GM18511 (cell line): ENCODE results near the gene POU4F3.

Experiments
- ATAC-seq: cut with Tn5 transposase; IDR thresholded peaks from one replicate; pipeline ENCODE4 v1.9.1; 2021; ENCODE audit warnings: mild to moderate bottlenecking, moderate library complexity; ENCODE audit not compliant: unreplicated experiment

The POU4F3 gene

GRCh38 chr5:146339715-146340259 lies 1.1 kb downstream of the POU4F3 start:
- ATAC-seq = no peak

DNA sequence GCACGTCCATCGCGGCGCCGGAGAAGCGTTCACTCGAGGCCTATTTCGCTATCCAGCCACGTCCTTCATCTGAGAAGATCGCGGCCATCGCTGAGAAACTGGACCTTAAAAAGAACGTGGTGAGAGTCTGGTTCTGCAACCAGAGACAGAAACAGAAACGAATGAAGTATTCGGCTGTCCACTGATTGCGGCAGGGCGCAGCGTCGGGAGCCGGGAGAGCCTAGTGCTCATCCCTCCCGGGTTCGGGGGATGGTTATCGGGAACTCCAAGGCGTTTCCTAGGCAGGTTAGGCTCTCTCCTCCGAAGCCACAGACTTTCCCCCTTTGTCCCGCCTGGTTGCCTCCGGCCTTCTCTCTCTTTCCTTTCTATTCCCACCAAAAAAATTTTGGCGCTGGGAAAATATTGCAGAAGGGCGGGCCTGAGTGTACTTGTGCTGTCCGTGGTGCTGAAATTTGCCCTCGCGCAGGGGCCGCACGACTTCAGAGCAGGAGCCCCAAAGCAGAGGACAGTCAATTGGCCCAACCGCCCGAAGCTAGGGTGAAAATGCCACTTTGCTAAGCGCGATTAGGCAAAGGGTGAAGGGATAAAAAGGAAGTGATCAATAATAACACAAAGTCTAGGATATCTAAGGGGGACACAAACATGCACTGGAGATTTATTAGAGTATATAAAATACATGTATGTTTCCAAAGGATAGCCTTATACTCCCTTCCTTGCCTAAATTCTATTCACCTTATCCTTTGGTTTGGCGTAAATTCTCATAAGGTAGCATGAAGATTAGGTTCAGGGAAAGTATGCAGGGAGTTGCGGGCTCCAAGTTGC lies 1.8 kb downstream of the POU4F3 start:
- ATAC-seq = no peak

GRCh38 chr5:146341854-146342253 lies 3.2 kb downstream of the POU4F3 start:
- ATAC-seq = no peak

DNA sequence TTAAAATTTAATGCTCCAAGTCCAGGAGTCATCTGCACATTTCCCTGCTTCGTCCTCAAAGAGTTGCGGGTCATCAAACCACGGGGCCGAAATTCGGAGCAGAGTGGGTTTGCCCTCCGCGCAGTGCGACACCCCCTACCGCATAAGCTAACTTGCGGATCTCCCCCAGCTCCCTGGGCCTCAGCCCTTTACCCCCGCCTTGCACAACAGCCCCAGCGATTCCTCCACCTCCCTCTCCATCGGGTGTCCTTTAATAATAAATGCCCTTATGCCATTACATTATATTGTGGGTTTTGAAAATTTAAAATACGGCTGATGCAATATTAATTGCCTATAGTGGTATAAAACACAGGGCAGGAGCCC lies 3.9 kb downstream of the POU4F3 start:
- no peak for ATAC-seq

- ATAC-seq = no peak
Observed at GRCh38 chr5:146342882-146343865, 4.5 kb downstream of the POU4F3 start.

DNA sequence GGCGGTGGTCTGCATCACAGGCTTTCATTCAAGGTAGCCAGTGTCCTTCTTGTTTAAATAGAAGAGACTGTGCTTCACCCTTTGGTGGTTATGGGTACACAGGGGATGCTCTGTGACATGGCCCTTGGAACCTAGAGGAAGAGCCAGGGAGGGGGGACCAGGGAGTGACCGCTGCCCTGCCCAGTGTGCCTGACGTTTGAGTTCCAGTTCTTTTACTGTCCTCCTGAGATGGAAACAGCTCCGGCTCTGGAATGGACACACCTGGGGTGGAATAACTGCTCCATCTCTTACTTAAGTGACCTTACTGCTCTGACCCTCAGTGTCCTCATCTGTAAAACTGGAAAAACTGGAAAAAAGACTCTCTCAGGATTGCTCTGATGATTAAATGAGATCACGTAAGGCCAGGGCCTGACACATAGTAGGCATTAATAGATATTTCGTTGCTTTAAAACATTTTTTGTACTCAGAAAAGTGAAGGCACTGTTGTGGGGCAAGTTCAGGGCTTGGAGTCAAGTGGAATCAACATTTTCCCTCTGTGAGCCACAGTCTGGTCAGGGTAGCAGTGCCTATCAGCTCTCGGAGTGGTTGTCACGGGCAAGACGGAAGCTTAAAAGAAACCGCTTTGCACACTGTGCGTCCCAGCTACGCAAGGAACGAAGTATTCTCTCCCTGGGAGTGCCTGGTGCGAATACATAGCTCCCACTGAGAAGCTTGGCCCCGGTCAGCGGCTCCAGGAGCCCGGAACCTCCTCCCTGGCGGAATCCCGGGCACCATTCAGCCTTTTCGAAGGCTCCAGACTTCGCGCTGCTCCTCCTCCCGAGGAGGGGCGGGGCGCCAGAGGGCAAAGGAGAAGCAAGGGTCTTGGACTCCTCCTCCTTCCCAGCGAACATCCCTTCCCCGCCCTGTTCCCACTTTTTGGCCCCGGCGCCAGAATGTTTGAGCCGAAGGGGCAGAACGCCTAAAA lies 5.8 kb downstream of the POU4F3 start:
- ATAC-seq = no peak

- ATAC-seq = no peak
Observed at GRCh38 chr5:146345240-146345577, 6.6 kb downstream of the POU4F3 start.

GRCh38 chr5:146345578-146346366 lies 7.1 kb downstream of the POU4F3 start:
- no peak for ATAC-seq

DNA sequence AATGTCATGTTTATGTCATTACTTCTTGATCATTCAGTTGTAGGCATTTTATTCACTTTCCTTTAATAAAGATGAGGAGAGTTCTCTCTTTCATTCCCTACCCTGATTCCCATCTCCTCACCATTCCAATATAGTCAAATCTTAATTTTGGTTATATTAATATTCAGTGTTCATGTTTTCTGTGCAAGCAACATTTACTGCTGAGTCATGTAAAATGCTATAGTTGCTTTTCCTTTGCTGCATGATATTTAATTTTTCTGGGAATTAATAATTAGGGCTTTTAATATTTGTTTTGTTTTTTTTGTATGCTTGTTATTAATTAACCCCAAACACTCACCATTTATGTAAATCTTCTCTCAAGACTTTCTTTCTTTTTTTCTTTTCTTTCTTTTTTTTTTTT lies 18.5 kb downstream of the POU4F3 start:
- no peak for ATAC-seq

DNA sequence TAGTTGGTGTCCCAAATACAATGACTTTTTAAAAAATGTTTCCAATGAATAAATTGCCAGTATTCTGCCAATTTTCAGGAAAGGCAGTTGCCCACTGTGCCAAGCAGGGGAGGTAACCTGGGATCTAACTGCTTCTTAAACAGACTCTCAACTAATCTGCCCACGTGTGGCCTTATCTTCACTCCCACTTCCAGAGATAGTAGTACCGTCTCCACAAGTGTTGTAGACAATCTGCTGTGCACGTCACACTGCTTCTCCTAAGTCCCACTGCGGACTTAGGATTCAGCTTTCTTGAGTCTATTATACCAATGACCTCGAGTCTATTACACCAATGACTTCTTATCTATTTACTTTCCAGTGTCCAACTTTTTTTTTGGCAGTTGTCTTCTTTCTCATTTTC lies 21.2 kb downstream of the POU4F3 start:
- ATAC-seq = no peak

DNA sequence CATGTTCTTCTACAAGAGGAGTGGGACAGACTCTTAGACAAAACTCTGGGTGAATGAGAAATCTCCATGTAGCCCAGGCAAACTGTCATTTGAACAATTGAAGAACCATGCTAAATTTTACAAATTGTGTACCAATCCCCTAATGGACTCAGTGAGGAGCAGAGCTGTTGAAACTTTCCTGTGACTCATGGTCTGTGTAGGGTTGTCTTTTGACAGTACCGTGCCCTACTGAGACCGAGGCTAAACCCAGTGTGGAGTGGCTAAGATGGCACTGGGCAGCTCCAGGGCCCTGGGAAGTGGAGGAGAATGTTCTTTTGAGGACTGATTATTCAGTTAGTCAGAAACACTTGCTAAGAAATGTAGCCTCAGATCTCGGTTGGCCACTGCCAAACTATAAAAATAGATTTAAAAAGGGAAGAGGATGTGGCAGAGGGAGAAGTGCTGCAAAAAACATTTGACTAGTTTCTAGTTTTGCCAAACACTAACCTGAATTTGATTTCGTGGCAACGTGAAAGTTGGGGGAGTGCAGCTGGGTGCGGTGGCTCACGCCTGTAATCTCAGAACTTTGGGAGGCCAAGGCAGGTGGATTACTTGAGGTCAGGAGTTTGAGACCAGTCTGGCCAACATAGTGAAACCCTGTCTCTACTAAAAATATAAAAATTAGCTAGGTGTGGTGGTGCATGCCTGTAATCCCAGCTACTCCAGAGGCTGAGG lies 24.7 kb downstream of the POU4F3 start:
- no peak for ATAC-seq

DNA sequence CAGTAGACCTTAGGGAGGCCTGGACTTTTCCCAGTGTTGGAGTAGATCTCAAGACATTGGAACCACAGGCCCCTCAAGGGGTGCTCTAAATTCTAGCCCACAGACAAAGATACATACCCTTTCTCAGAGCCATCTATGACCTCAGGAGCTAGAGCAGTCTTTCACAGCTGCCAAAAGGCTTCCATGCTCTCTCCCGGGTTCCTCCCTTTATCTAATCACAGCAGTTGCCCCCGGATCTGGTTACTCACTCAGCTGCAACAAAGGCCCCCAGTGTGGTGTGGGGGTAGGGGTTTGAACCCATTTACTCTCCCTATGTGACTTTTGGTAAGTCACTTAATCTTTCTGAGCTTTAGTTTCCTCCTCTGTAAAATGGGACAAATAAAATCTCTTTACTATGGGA lies 27.0 kb downstream of the POU4F3 start:
- ATAC-seq = no peak

GRCh38 chr5:146366904-146367303 lies 28.3 kb downstream of the POU4F3 start:
- no peak for ATAC-seq

DNA sequence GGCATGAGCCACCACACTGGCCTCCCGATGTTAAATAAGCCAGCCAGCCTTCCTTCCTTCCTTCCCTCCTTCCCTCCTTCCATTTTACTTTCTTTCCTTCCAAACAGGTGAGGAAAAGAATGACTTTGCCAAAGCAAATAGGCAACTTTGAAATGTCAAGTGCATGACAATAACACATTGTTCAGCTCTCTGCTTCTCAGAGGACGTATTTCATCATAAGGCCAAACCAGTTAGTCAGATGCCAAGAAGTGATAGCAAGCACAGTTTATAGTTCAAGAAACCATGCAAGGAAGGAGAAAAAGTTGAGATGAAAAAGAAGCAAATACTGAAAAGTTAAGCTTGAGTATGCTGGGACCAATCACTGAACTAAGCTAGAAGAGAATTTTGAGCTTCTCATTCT lies 29.5 kb downstream of the POU4F3 start:
- ATAC-seq = no peak

DNA sequence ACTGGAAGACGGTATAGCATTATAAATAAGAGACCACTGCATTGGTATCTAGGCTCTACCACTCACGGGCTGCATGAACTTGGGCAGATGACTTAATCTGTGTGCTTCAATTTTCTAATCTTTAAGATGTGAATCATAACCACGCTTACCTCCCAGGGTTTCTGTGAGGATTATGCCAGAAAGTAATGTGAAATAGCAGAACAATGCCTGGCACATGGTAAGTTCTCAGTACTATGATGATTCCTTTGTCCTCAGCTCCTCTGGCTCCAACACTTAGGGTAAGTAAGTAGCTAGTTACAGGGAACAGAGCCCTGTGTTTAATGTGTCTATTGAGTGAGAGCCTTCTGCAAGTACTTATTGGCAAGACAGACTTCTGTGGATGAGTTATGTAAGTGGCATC lies 31.1 kb downstream of the POU4F3 start:
- no peak for ATAC-seq

- no peak for ATAC-seq
Observed at GRCh38 chr5:146376821-146377220, 38.2 kb downstream of the POU4F3 start.

DNA sequence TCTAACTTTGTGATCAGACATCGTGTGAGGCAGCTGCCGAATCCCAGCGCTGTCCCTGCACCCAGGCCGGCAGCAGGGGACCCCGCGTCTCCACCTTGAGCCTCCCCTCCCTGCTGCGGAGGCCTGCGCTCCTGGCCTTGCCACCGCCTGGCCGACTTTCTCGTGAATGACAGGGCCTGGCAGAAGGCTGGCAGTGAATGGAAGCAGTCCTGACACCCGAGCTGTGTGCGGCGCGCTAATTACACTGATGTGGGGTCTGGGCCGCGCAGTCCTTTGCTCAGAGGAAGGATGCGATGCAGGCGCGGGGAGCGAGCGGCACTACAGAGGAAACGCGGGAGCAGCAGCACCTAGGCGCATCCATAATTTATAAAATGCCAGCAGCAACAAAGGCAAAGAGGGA lies 40.3 kb downstream of the POU4F3 start:
- ATAC-seq = no peak

GRCh38 chr5:146380714-146381113 lies 42.1 kb downstream of the POU4F3 start:
- no peak for ATAC-seq

DNA sequence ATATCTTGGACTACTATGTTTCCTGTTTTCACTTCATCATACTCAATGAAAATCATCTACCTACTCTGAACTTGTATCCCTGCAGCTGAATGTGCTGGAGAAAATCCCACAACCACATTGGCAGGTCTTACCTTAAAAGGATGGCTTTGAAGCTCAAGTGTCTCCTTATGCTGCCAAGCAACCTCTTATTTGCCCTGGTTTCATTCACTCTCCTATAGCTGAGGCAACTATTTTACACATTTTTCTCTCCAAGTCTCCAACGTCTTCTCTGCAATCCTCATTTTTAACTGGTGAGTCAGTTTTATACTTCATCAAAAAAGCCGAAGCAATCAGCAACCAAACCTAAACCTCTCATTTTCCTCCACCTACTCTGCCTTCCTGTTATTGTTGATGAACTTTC lies 49.7 kb downstream of the POU4F3 start:
- ATAC-seq = no peak
